H1 (cell line): ENCODE measurements around the gene SULT2B1. TPM values are rescaled to one million over a fixed set of nuclear protein-coding genes. Genes with fewer than 3 reads are reported as not detected.

Source experiments
- CTCF ChIA-PET: fragments of 300-600 bp; sonication (Branson Sonifier 250); formaldehyde crosslinking; loops from one replicate; lab custom pipeline; 2021; ENCODE audit not compliant: partially characterized antibody; lab: Charles Lee
- POLR2A ChIA-PET: fragments of 300-600 bp; sonication (Branson Sonifier 250); formaldehyde crosslinking; loops from one replicate; lab custom pipeline; 2021; ENCODE audit warnings: inconsistent platforms; ENCODE audit not compliant: partially characterized antibody; lab: Charles Lee
- DNase-seq, 2 experiments: peaks; one replicate each; pipeline versions ENCODE4 v3.0.0 to v3.0.0-alpha.2; 2010 to 2022; ENCODE audit warnings: low spot score in 2 of 2, low read depth in 1 of 2, mixed read lengths in 1 of 2
- FAIRE-seq: peaks from 2 replicates; lab custom pipeline; 2011; peaks lifted over from hg19 to GRCh38; lab: Jason Lieb, UNC
- H2AFZ ChIP-seq: 2 replicates; pipeline ENCODE4 v1.8.1; 2012; ENCODE audit warnings: low read length, inconsistent platforms
- H2AK5ac ChIP-seq: 2 replicates; pipeline ENCODE4 v1.6.1; 2013; ENCODE audit warnings: low read depth, low read length
- H2BK120ac ChIP-seq: replicated peaks from 2 replicates; pipeline ENCODE3; 2013; ENCODE audit warnings: low read depth, low read length, inconsistent platforms
- H2BK12ac ChIP-seq: 2 replicates; pipeline ENCODE4 v1.6.1; 2013; ENCODE audit warnings: low read depth, low read length
- H2BK15ac ChIP-seq: 2 replicates; pipeline ENCODE4 v1.6.1; 2013; ENCODE audit warnings: low read length
- H2BK20ac ChIP-seq: 2 replicates; pipeline ENCODE4 v1.6.1; 2013; ENCODE audit warnings: low read length
- H2BK5ac ChIP-seq: 2 replicates; pipeline ENCODE4 v1.6.1; 2013; ENCODE audit warnings: low read depth, low read length
- H3K14ac ChIP-seq: 2 replicates; pipeline ENCODE4 v1.6.1; 2013; ENCODE audit warnings: inconsistent platforms; ENCODE audit not compliant: insufficient read length
- H3K18ac ChIP-seq: 2 replicates; pipeline ENCODE4 v1.6.1; 2013; ENCODE audit warnings: low read length; ENCODE audit errors: extremely low read depth
- H3K23ac ChIP-seq: 2 replicates; pipeline ENCODE4 v1.6.1; 2013; ENCODE audit warnings: inconsistent platforms; ENCODE audit not compliant: insufficient read length
- H3K23me2 ChIP-seq: 2 replicates; pipeline ENCODE4 v1.6.1; 2013; ENCODE audit warnings: low read depth, low read length
- H3K27ac ChIP-seq: 2 replicates; pipeline ENCODE4 v1.6.1; 2011; ENCODE audit warnings: low read depth, low read length, inconsistent platforms
- H3K27me3 ChIP-seq, 4 experiments: replicated peaks in 1 of 4; 1 replicate in 1 of 4; 2 replicates in 3 of 4; pipeline versions ENCODE4 v1.6.1 to v1.8.1; 2011 to 2013; ENCODE audit warnings: low read length in 3 of 4, mild to moderate bottlenecking in 3 of 4, inconsistent platforms in 2 of 4, mixed read lengths in 2 of 4, moderate library complexity in 1 of 4; ENCODE audit not compliant: control insufficient read depth in 3 of 4, insufficient read depth in 3 of 4; ENCODE audit errors: extremely low read depth in 1 of 4
- H3K36me3 ChIP-seq, 4 experiments: 2 replicates each; pipeline versions ENCODE4 v1.6.1 to v1.8.1; 2011 to 2013; ENCODE audit warnings: mild to moderate bottlenecking in 4 of 4, low read length in 3 of 4, moderate library complexity in 2 of 4, control low read depth in 1 of 4, inconsistent platforms in 1 of 4; ENCODE audit not compliant: insufficient read depth in 4 of 4, control insufficient read depth in 2 of 4
- H3K4ac ChIP-seq: replicated peaks from 2 replicates; pipeline ENCODE3; 2013; ENCODE audit warnings: low read length, low read depth, mixed read lengths, inconsistent platforms; ENCODE audit not compliant: insufficient read length
- H3K4me1 ChIP-seq, 4 experiments: replicated peaks in 1 of 4; 1 replicate in 1 of 4; 2 replicates in 3 of 4; pipeline versions ENCODE4 v1.6.1 to v1.8.1; 2011 to 2013; ENCODE audit warnings: low read length in 3 of 4, inconsistent platforms in 2 of 4, mixed read lengths in 1 of 4; ENCODE audit not compliant: insufficient read depth in 4 of 4, control insufficient read depth in 3 of 4
- H3K4me2 ChIP-seq, 2 experiments: 2 replicates each; pipeline versions ENCODE4 v1.6.1 to v1.8.1; 2011 to 2013; ENCODE audit warnings: low read depth in 2 of 2, low read length in 2 of 2, control low read depth in 1 of 2, inconsistent platforms in 1 of 2, mild to moderate bottlenecking in 1 of 2; ENCODE audit not compliant: insufficient read depth in 1 of 2
- H3K4me3 ChIP-seq, 4 experiments: fragments of 200-600, 300-600 bp in 1 of 4; sonication (generic), shearing (Covaris generic), sonication (Bioruptor Twin) in 1 of 4; 2 replicates each; pipeline versions ENCODE4 v1.5.1 to v1.8.1; 2011 to 2016; ENCODE audit warnings: low read length in 4 of 4, low read depth in 3 of 4, control low read depth in 2 of 4, inconsistent platforms in 2 of 4, mild to moderate bottlenecking in 2 of 4, mixed read lengths in 1 of 4, moderate library complexity in 1 of 4; ENCODE audit not compliant: insufficient read depth in 2 of 4; ENCODE audit errors: extremely low read depth in 1 of 4
- H3K56ac ChIP-seq: replicated peaks from 2 replicates; pipeline ENCODE3; 2013; ENCODE audit warnings: low read depth, mild to moderate bottlenecking, mixed read lengths, low read length, inconsistent platforms; ENCODE audit not compliant: insufficient read length
- H3K79me1 ChIP-seq: 2 replicates; pipeline ENCODE4 v1.6.1; 2013; ENCODE audit warnings: low read depth, low read length, control low read depth
- H3K79me2 ChIP-seq, 2 experiments: 2 replicates each; pipeline versions ENCODE4 v1.6.1 to v1.8.1; 2012 to 2013; ENCODE audit warnings: low read length in 2 of 2, mild to moderate bottlenecking in 2 of 2, inconsistent platforms in 1 of 2; ENCODE audit not compliant: insufficient read depth in 2 of 2, control insufficient read depth in 1 of 2
- H3K9ac ChIP-seq, 4 experiments: replicated peaks in 1 of 4; 1 replicate in 1 of 4; 2 replicates in 3 of 4; pipeline versions ENCODE4 v1.6.1 to v1.8.1; 2011 to 2013; ENCODE audit warnings: low read depth in 3 of 4, low read length in 3 of 4, control low read depth in 2 of 4, mild to moderate bottlenecking in 2 of 4, moderate library complexity in 2 of 4, inconsistent platforms in 1 of 4; ENCODE audit errors: extremely low read depth in 1 of 4
- H3K9me3 ChIP-seq, 2 experiments: 2 replicates each; pipeline versions ENCODE4 v1.6.1 to v1.8.1; 2012 to 2013; ENCODE audit warnings: mild to moderate bottlenecking in 2 of 2, moderate library complexity in 2 of 2, control low read depth in 1 of 2, inconsistent platforms in 1 of 2, low read depth in 1 of 2, low read length in 1 of 2, mixed read lengths in 1 of 2; ENCODE audit not compliant: insufficient read depth in 2 of 2
- H4K20me1 ChIP-seq, 2 experiments: replicated peaks in 1 of 2; 2 replicates each; pipeline versions ENCODE3 to v1.8.1; 2011 to 2013; ENCODE audit warnings: inconsistent platforms in 2 of 2, low read length in 2 of 2, mild to moderate bottlenecking in 1 of 2; ENCODE audit not compliant: insufficient read depth in 2 of 2, control insufficient read depth in 1 of 2
- H4K5ac ChIP-seq: 2 replicates; pipeline ENCODE4 v1.6.1; 2013; ENCODE audit warnings: low read length, low read depth, mixed read lengths, inconsistent platforms; ENCODE audit not compliant: insufficient read length
- H4K8ac ChIP-seq: 2 replicates; pipeline ENCODE4 v1.8.0; 2013; ENCODE audit warnings: mild to moderate bottlenecking, moderate library complexity, low read length, inconsistent platforms; ENCODE audit not compliant: insufficient read depth; ENCODE audit errors: extremely low read depth
- H4K91ac ChIP-seq: replicated peaks from 2 replicates; pipeline ENCODE3; 2013; ENCODE audit warnings: low read length, mixed read lengths, inconsistent platforms; ENCODE audit not compliant: insufficient read length
- KDM1A ChIP-seq: fragments of 200-600, 300-600 bp; sonication (generic); IDR thresholded peaks from 2 replicates; pipeline ENCODE4 v1.7.1; 2016; ENCODE audit warnings: mild to moderate bottlenecking, low read length, borderline replicate concordance
- TCF12 ChIP-seq: IDR thresholded peaks from 2 replicates; pipeline ENCODE4 v1.6.1; 2011; ENCODE audit warnings: low read depth, mild to moderate bottlenecking, low read length
- WGBS, 2 experiments: shearing (Covaris generic) in 1 of 2; methylation state at CpG; one replicate each; pipeline versions ENCODE4 v1.1.6 to v1.1.7; 2013 to 2015; ENCODE audit warnings: low lambda C conversion rate in 2 of 2, mixed read lengths in 2 of 2, inconsistent platforms in 1 of 2, low coverage in 1 of 2, missing lambda C conversion rate in 1 of 2; ENCODE audit not compliant: insufficient replicate concordance in 2 of 2, insufficient coverage in 1 of 2, insufficient read length in 1 of 2; ENCODE audit errors: extremely low coverage in 1 of 2, missing lambda C conversion rate in 1 of 2; 5-methylcytosine and 5-hydroxymethylcytosine counted together
- polyA plus RNA-seq, 7 experiments: library from polyadenylated mRNA; depleted of rRNA in 3 of 7; stranded (reverse) in 5 of 7; unstranded in 2 of 7; fragments of >200 nt in 5 of 7; fragments of 200-250 nt in 2 of 7; gene quantifications; 1 replicate in 5 of 7; 2 replicates in 1 of 7; 4 replicates in 1 of 7; pipeline versions ENCODE4 v1.2.1 to v1.2.3, GENCODE V29; 2011 to 2013; ENCODE audit warnings: missing spikeins in 2 of 7, mixed read lengths in 2 of 7
- total RNA-seq: library from RNA; stranded (reverse); fragmentation: NEBNext Ultra II Directional; extraction: Animal tissue kit (Norgen Biotek cat#: 25700); gene quantifications from 2 replicates; pipeline ENCODE4 v1.2.1, GENCODE V29; 2021

Gene SULT2B1
- total and polyA plus RNA-seq, 2 of the 8 experiments (the other 6 are each of a cell fraction or from before 2014, with no cell fraction given): 1.5 to 2.6 TPM

DNA sequence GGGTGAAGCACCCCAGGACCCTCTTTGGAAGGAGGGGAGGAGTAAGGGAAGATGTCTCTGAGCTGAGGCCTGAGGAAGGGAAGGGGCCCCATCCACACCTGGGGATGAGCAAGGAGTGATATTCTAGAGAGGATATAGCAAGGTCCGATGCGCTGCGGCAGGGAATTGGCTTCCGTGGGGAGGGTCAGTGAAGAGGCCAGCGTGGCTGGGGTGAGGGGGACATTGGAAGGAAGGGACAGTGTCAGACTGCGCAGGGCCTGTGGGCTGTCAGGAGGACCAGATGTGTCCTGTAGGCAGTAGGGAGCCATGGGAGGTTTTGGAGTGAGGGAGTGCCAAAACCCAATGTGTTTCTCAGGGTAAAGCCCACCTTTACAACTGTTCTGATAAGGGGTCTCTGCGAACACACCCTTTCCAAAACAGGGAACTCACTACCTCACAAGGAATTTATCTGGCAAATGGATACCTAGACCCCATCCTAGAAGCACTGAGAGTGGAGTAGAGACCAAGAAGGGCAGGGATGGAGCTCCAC is 44.0 kb upstream of the SULT2B1 start:
- Histone ChIP-seq H3K27ac (no peak overlapping the region), H3K18ac (no peak overlapping the region), H2AFZ (no peak overlapping the region), H3K36me3 (no peaks in the 10 kb centered on the region), H2BK15ac (no peak overlapping the region), H3K4ac (no peak overlapping the region), H4K20me1 (peaks cover 0 to 5% of the 10 kb centered on the region in 2 experiments), H3K79me1 (no peaks in the 10 kb centered on the region), H2BK12ac (no peak overlapping the region), H4K91ac (no peak overlapping the region), H3K4me1 (peaks cover 0 to 16% (median 7%) of the 10 kb centered on the region in 4 experiments; a peak in 5 of 7 replicates), H3K9ac (no peak overlapping the region), H3K23ac (no peak overlapping the region), H3K23me2 (peaks cover 19% of the 10 kb centered on the region), H4K8ac (no peak overlapping the region), H3K79me2 (no peaks in the 10 kb centered on the region), H2BK20ac (no peak overlapping the region), H3K9me3 (no peaks in the 10 kb centered on the region), H3K27me3 (peaks cover 0 to 11% (median 9%) of the 10 kb centered on the region in 4 experiments; a peak in 4 of 7 replicates), H3K4me2 (no peak overlapping the region), H2BK5ac (no peak overlapping the region), H3K4me3 (no peak overlapping the region), H3K56ac (no peak overlapping the region), H3K14ac (no peak overlapping the region), H2BK120ac (no peak overlapping the region), H4K5ac (no peak overlapping the region), H2AK5ac (no peak overlapping the region)
- TF ChIP-seq KDM1A: peak; percentile 54; the same call in 1 of the 2 replicates
- no peak for TF ChIP-seq TCF12
- FAIRE-seq (no peak), DNase-seq (no peak)
- WGBS, 2 experiments: 91% methylated on average over 7 of the region's 7 CpGs; no CpG with 5 or more reads in 1 of the 2 experiments
- ChIA-PET CTCF (interaction anchor here (0.8 to 9.6 kb wide), 17 partner anchors 10 to 129 kb away, joined by 3 to 353 read pairs (median 5); partner anchors contain the start of genes DBP and SPACA4), POLR2A (interaction anchor here (0.6 to 9.5 kb wide), 8 partner anchors 21 to 106 kb away, joined by 3 to 59 read pairs (median 3); partner anchors contain the start of gene FAM83E)
